ENCODE results near the gene LINGO3.

Gene LINGO3

DNA sequence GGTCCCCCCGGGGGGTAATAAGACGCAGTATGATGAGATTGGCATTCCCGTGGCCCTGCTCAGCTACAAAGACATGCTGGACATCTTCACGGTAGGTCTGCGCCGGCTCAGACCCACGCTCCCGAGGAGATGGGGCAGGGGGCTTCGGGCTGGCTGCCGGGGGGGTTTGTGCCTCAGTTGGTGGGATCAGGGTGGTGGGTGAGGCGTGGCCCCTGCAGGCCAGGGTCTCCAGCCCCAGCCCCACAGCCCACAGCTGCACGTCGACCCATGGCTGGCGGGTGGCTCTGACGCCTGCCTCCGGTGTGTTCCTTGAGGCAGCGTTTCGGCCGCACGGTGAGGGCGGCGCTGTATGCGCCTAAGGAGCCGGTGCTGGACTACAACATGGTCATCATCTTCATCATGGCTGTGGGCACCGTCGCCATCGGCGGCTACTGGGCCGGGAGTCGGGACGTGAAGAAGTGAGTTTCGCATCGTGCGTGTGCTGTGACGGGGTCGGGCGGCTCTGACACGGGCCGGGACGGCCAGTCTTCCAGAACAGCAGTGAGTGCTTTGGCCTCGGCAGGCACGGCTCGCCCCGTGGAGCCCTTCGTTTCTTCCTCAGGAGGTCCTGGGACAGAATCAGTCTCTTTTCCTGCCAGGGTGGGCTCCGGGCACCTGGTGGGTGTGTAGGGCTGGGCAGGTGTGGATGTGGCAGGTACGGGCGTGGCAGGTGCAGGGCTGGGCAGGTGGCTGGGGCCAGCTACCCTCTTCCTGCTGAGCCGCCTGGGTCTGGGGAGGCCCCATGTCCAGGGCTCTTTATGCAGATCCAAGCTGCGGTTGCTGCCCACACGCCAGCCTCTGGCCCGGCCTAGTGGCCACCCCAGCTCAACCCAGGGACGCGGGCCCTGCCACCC is 31.0 kb upstream of the LINGO3 start:
- DNase-seq (ENCODE audit: low read depth), result no peak
- no peak overlapping the region for H3K4me3 ChIP-seq (ENCODE audit: low read length)
- TF ChIP-seq, protein P1, sequence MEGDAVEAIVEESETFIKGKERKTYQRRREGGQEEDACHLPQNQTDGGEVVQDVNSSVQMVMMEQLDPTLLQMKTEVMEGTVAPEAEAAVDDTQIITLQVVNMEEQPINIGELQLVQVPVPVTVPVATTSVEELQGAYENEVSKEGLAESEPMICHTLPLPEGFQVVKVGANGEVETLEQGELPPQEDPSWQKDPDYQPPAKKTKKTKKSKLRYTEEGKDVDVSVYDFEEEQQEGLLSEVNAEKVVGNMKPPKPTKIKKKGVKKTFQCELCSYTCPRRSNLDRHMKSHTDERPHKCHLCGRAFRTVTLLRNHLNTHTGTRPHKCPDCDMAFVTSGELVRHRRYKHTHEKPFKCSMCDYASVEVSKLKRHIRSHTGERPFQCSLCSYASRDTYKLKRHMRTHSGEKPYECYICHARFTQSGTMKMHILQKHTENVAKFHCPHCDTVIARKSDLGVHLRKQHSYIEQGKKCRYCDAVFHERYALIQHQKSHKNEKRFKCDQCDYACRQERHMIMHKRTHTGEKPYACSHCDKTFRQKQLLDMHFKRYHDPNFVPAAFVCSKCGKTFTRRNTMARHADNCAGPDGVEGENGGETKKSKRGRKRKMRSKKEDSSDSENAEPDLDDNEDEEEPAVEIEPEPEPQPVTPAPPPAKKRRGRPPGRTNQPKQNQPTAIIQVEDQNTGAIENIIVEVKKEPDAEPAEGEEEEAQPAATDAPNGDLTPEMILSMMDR (conservative IDR thresholded peaks at IDR 0.05; ENCODE audit: low read length), result no peak

DNA sequence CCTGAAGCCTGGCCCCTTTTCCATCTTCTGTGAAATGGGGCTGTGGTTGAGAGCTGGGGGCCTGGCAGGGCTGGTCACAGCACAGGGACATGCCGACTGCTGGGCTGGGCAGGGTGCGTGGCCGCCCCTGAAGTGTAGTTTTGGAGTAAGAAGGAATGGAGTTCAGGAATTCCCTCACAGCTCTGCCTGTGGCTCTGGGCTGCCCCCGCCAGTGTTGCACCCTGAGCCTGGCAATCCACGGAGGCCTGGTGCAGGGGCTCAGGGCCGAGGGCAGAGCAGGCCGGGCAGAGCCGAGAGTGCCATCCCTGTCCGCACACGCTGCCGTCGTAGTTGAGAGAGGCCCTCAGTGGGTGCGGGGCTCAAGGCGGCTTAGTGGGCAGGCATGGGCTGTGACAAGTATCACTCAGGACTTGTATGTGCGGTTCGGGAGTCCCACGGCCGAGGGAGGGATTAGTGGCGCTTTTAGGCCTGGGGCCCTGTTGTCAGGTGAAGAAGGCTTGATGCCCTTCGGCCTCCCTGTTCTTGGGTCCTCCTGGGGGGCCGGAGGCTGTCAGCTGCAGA is 30.2 kb upstream of the LINGO3 start:
- TF ChIP-seq, protein P1 (conservative IDR thresholded peaks at IDR 0.05; ENCODE audit: low read length), result no peak
- H3K4me3 ChIP-seq (ENCODE audit: low read length), result no peak overlapping the region
- no peak for DNase-seq (ENCODE audit: low read depth)

DNA sequence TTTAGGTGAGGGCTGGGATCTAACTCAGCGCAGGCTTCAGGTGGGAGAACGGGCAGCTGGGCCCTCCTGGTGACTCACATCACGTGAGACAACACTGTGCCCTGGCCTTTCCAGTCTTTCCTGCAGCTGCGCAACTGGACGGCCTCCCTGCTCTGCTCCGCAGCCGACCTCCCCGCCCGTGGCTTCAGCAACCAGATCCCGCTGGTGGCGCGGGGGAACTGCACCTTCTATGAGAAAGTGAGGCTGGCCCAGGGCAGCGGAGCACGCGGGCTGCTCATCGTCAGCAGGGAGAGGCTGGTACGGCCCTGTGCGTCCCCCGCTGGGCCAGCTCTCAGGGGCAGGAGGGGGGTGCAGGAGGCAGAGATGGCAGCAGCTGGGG is 29.4 kb upstream of the LINGO3 start:
- H3K4me3 ChIP-seq (ENCODE audit: low read length), result no peak overlapping the region
- TF ChIP-seq, protein P1 (conservative IDR thresholded peaks at IDR 0.05; ENCODE audit: low read length), result no peak
- DNase-seq (ENCODE audit: low read depth), result no peak

DNA sequence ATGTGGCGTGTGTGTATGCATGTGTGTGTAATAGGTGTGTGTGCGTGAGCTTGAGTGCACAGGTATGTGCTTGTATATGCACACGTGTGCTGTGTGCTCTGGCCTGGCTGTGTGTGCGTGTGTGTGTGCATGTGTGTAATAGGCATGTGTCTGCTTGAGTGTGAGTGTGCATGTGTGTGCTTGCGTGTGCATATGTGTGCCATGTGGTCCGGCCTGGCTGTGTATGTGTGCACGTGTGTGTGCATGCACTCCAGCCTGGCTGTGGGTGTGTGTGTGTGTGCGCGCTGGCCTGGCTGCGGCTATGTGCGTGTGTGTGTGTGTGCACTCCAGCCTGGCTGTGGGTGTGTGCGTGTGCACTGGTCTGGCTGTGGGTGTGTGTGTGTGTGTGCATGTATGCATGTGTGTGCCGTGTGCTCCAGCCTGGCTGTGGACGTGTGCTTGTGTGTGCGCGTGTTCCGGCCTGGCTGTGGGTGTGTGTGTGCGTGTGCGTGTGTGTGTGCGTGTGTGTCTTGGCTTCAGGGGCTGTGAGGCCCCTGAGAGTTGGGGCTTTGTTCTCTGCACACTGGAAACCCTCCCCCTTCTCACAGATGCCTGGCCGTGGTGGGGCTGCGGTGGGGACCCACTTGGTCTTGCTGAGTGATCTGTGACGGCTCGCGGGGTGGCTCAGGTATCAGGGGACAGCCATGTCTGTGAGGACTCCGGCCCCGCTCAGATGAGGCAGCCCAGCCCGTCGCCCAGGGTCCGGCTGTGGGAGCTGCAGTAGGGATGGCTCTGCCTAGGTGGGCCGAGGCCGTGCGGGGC is 28.8 kb upstream of the LINGO3 start:
- no peak overlapping the region for H3K4me3 ChIP-seq (ENCODE audit: low read length)

DNA sequence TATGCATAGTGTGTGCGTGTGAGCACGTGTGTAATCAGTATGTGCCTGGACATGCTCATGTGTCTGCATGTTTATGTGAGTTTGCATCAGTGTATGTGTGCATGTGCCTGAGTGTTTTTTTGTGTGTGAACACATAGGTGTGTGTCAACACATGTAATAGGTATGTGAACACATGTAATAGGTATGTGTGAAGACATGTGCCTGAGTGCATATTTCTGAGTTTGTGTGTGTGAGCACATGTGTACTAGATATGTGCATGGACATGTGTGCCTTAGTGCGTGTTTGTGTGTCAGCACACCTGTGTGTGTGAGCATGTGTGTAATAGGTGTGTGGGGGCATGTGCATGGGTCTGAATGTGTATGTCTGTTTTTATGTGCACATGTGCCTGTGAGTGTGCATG is 27.9 kb upstream of the LINGO3 start:
- no peak for DNase-seq (ENCODE audit: low read depth)
- TF ChIP-seq, protein P1 (conservative IDR thresholded peaks at IDR 0.05; ENCODE audit: low read length), result no peak
- no peak overlapping the region for H3K4me3 ChIP-seq (ENCODE audit: low read length)

More for the DNA sequence above, 28.8 kb upstream of the LINGO3 start:
- DNase-seq (ENCODE audit: low read depth), result no peak
- TF ChIP-seq, protein P1 (conservative IDR thresholded peaks at IDR 0.05; ENCODE audit: low read length), result no peak

DNA sequence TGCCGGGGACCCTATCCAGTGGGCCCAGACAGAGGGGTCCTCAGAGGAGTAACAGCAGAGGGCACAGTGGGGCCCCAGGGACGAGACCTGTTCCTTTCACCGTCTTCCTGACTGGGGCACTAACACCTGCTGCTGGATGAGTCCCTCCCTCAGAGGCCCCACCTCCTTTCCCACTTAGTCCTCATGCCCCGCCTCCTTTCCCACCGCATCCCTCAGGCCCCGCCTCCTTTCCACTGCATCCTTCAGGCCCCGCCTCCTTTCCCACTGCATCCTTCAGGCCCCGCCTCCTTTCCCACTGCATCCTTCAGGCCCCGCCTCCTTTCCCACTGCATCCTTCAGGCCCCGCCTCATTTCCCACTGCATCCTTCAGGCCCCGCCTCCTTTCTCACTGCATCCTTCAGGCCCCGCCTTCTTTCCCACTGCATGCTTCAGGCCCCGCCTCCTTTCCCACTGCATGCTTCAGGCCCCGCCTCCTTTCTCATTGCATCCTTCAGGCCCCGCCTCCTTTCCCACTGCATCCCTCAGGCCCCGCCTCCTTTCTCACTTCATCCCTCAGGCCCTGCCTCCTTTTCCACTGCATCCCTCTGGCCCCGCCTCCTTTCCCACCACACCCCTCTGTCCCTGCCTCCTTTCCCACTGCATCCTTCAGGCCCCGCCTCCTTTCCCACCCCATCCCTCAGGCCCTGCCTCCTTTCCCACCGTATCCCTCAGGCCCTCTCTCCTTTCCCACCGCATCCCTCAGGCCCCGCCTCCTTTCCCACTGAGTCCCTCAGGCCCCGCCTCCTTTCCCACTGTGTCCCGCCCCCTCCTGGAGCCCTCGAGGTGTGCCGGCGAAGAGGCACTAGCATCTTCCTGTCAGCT is 27.3 kb upstream of the LINGO3 start:
- DNase-seq (ENCODE audit: low read depth), result no peak
- no peak overlapping the region for H3K4me3 ChIP-seq (ENCODE audit: low read length)
- TF ChIP-seq, protein P1 (conservative IDR thresholded peaks at IDR 0.05; ENCODE audit: low read length), result no peak

All from AG10803 (cell line).